ENCODE results near the gene COPB2. TPM values are rescaled to one million over a fixed set of nuclear protein-coding genes. Genes with fewer than 3 reads are reported as not detected.

Gene COPB2
- total RNA-seq, 3 donors from 2014 or later (not counting 1 experiment from before 2014, with no cell fraction given) = 34.7 to 50.2 (median 42.4) TPM

GRCh38 chr3:139354661-139355060 is 34.8 kb downstream of the COPB2 start:
- no peak overlapping the region for H3K4me3 ChIP-seq (ENCODE audit: low read length)
- 100% methylated on average over 4 of the region's 4 CpGs for WGBS (ENCODE audit: insufficient coverage)
- H3K27ac ChIP-seq (ENCODE audit: low read length) = no peak overlapping the region
- DNase-seq (no peak), ATAC-seq (no peak)
- Mint-ChIP-seq H3K9me3 (no peaks in the 10 kb centered on the region), H3K36me3 (peaks cover 48% of the 10 kb centered on the region), H3K4me1 (peaks cover 7 to 15% of the 10 kb centered on the region in 2 donors), H3K27ac (no peak overlapping the region), H3K27me3 (ENCODE audit: low read depth in 2 of 2) (no peaks in the 10 kb centered on the region), H3K4me3 (no peak overlapping the region)
- intact Hi-C loops (cut with micrococcal nuclease) = no loop called here
- no peaks in the 10 kb centered on the region for H3K9me3 ChIP-seq (ENCODE audit: control insufficient read depth, insufficient read depth, low read length)
- no peaks in the 10 kb centered on the region for H3K4me1 ChIP-seq (ENCODE audit: control insufficient read depth, insufficient read depth, low read length)
- TF ChIP-seq CTCF (IDR thresholded peaks at IDR 0.05) = no peak
- peaks cover 77% of the 10 kb centered on the region for H3K36me3 ChIP-seq (ENCODE audit: control insufficient read depth, insufficient read depth, low read length)
- H3K27me3 ChIP-seq (ENCODE audit: control insufficient read depth, insufficient read depth, low read length) = no peaks in the 10 kb centered on the region

GRCh38 chr3:139353920-139354556 is 35.4 kb downstream of the COPB2 start:
- Mint-ChIP-seq H3K36me3 (peaks cover 54% of the 10 kb centered on the region), H3K27me3 (ENCODE audit: low read depth in 2 of 2) (no peaks in the 10 kb centered on the region), H3K9me3 (no peaks in the 10 kb centered on the region), H3K4me1 (peaks cover 7 to 15% of the 10 kb centered on the region in 2 donors), H3K4me3 (no peak overlapping the region), H3K27ac (peak overlapping the region in 1 of 2 donors; percentile 36)
- ATAC-seq (no peak), DNase-seq (no peak)
- intact Hi-C loops (cut with micrococcal nuclease) = no loop called here
- H3K36me3 ChIP-seq (ENCODE audit: control insufficient read depth, insufficient read depth, low read length) = peaks cover 77% of the 10 kb centered on the region
- no peaks in the 10 kb centered on the region for H3K27me3 ChIP-seq (ENCODE audit: control insufficient read depth, insufficient read depth, low read length)
- no peak for TF ChIP-seq CTCF (IDR thresholded peaks at IDR 0.05)
- no peak overlapping the region for H3K27ac ChIP-seq (ENCODE audit: low read length)
- no peak overlapping the region for H3K4me3 ChIP-seq (ENCODE audit: low read length)
- no peaks in the 10 kb centered on the region for H3K4me1 ChIP-seq (ENCODE audit: control insufficient read depth, insufficient read depth, low read length)
- no peaks in the 10 kb centered on the region for H3K9me3 ChIP-seq (ENCODE audit: control insufficient read depth, insufficient read depth, low read length)
- no CpG with 5 or more reads among the region's 3 CpGs for WGBS (ENCODE audit: insufficient coverage)

- intact Hi-C loops (cut with micrococcal nuclease) = no loop called here
- H3K27me3 ChIP-seq (ENCODE audit: control insufficient read depth, insufficient read depth, low read length) = no peaks in the 10 kb centered on the region
- H3K9me3 Mint-ChIP-seq = peaks cover 4% of the 10 kb centered on the region in 2 donors
- no peak overlapping the region for H3K4me3 Mint-ChIP-seq
- peaks cover 0 to 9% of the 10 kb centered on the region in 2 donors for H3K4me1 Mint-ChIP-seq
- DNase-seq (no peak), ATAC-seq (no peak)
- H3K27ac Mint-ChIP-seq = no peak overlapping the region
- no peaks in the 10 kb centered on the region for H3K9me3 ChIP-seq (ENCODE audit: control insufficient read depth, insufficient read depth, low read length)
- peaks cover 5 to 6% of the 10 kb centered on the region in 2 donors for H3K27me3 Mint-ChIP-seq (ENCODE audit: low read depth in 2 of 2)
- H3K27ac ChIP-seq (ENCODE audit: low read length) = no peak overlapping the region
- no peak overlapping the region for H3K4me3 ChIP-seq (ENCODE audit: low read length)
- WGBS (ENCODE audit: insufficient coverage) = 94% methylated on average over 2 of the region's 2 CpGs
- peaks cover 41% of the 10 kb centered on the region for H3K36me3 ChIP-seq (ENCODE audit: control insufficient read depth, insufficient read depth, low read length)
- H3K36me3 Mint-ChIP-seq = peaks cover 15% of the 10 kb centered on the region
- TF ChIP-seq CTCF (IDR thresholded peaks at IDR 0.05) = no peak
- H3K4me1 ChIP-seq (ENCODE audit: control insufficient read depth, insufficient read depth, low read length) = peaks cover 16% of the 10 kb centered on the region
These were observed 42.7 kb downstream of the COPB2 start for GRCh38 chr3:139346771-139347170.
